NCI-H345 treated with DMSO at 0.1 percent for 48 hours (cell line): Measurements from ENCODE around the gene DNAJC11.

Experiments
- DNase-seq: peaks from one replicate; lab custom pipeline; 2025; ENCODE audit not compliant: unreplicated experiment; lab: John Stamatoyannopoulos, UW

Gene DNAJC11

DNA sequence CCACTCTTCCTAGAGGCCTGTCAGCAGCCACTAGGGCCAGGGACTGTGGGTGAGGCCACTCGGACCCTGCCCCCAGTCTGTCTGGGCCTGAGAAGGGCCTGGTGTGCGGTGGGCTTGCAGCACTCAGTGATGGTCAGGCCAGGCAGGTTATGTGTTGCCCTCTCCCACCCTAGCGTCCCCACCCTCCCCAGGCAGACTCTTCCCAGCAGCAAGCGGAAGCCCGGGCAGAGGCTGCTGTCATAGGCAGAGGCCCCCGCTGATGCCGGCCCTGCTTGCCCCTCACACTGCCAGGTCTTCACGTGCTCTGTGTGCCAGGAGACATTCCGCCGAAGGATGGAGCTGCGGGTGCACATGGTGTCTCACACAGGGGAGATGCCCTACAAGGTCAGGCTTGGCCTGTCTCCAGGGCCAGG lies 115.2 kb downstream of the DNAJC11 start:
- DNase-seq, result no peak

DNA sequence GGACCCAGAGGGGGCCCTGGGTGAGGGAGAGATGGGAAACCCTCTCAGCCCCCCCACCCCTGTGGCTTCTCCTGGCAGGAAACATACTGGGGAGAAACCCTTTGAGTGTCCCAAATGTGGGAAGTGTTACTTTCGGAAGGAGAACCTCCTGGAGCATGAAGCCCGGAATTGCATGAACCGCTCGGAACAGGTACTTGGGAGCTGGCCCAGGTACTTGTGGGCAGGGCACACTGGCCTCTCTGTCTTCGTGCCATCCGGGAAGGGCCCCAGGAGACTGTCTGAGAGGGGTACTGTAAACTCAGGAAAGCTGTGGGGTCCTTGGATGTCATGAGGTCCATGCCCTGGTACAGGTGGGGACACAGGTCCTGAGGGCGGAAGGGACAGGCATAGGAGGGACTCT lies 115.8 kb downstream of the DNAJC11 start:
- no peak for DNase-seq

DNA sequence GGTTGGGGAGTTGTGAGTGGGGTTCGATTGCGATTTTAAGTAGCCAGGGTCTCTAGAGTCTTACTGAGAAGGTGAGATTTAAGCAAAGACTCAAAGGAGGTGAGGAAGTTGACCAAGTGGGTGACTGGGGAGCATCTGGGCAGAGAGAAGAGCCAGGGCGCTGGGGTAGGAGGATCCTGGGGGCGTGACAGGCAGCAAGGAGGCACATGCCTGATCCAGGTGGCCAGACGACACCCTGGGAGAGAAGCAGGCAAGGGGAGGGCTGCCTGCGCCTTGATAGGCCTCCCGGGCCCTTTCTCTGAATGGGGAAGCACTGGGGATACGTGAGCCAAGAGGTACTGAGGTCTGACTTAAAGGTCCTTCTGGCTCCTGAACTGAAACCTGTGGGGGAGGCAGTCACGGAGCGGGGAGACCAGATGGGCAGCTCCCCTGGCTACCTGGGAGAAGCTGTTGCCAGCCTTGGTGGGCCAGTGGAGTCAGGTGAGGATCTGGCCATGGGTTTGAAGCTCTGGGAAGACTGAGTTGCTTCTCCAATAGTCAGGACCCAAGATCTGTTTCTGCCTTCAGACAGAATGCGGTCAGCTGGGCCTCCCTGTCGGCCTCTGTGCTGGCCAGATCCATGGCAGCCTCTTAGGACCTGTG lies 116.4 kb downstream of the DNAJC11 start:
- no peak for DNase-seq
